BLaER1 treated with 17β-estradiol and CSF1 and Interleukin-3, amounts not matched to agents 10 nM and 100 nM (cell line): ENCODE measurements around the gene SPOP.
"Not testable (repeated sequence)": the region's sequence is repeated elsewhere in the genome, so short reads cannot be mapped to it uniquely, and the experiment has no call there.

Experiments used
- H3K27ac ChIP-seq, 11 experiments: shearing (Covaris generic); formaldehyde crosslinking; 2 replicates each; pipeline ENCODE4 v1.8.1; 2022
- H3K27me3 ChIP-seq, 11 experiments: shearing (Covaris generic); formaldehyde crosslinking; 2 replicates each; pipeline ENCODE4 v1.8.1; 2022
- H3K36me3 ChIP-seq, 11 experiments: shearing (Covaris generic); formaldehyde crosslinking; 2 replicates each; pipeline ENCODE4 v1.8.1; 2022
- H3K4me1 ChIP-seq, 10 experiments: shearing (Covaris generic); formaldehyde crosslinking; 2 replicates each; pipeline ENCODE4 v1.8.1; 2022
- H3K4me2 ChIP-seq, 11 experiments: shearing (Covaris generic); formaldehyde crosslinking; 2 replicates each; pipeline ENCODE4 v1.8.1; 2022
- H3K4me3 ChIP-seq, 10 experiments: shearing (Covaris generic); formaldehyde crosslinking; 2 replicates each; pipeline ENCODE4 v1.8.1; 2022
- H3K9ac ChIP-seq, 11 experiments: shearing (Covaris generic); formaldehyde crosslinking; 2 replicates each; pipeline ENCODE4 v1.8.1; 2022
- H3K9me3 ChIP-seq, 11 experiments: shearing (Covaris generic); formaldehyde crosslinking; replicated peaks in 1 of 11; 2 replicates each; pipeline ENCODE4 v1.8.1; 2022
- H4K20me1 ChIP-seq, 11 experiments: shearing (Covaris generic); formaldehyde crosslinking; 2 replicates each; pipeline ENCODE4 v1.8.1; 2022
- Cebpa-rat ChIP-seq, 11 experiments: shearing (Covaris generic); IDR thresholded peaks; 2 replicates each; pipeline ENCODE4 v1.8.1; 2022

SPOP gene

GRCh38 chr17:49572226-49572625 lies 105.7 kb downstream of the SPOP start:
- peaks cover 48 to 71% (median 61%) of the 10 kb centered on the region in 11 experiments for H3K27me3 ChIP-seq
- H3K4me1 ChIP-seq: peaks cover 8 to 37% (median 29%) of the 10 kb centered on the region in 10 experiments
- H3K4me2 ChIP-seq: no peak overlapping the region
- H3K9me3 ChIP-seq: no peaks in the 10 kb centered on the region
- peaks cover 0 to 18% (median 0%) of the 10 kb centered on the region in 11 experiments; a peak in 9 of 22 replicates for H4K20me1 ChIP-seq
- no peak overlapping the region for H3K27ac ChIP-seq
- TF ChIP-seq Cebpa-rat (IDR thresholded peaks at IDR 0.05): no peak
- no peaks in the 10 kb centered on the region for H3K36me3 ChIP-seq
- H3K9ac ChIP-seq: no peak overlapping the region
- no peak overlapping the region for H3K4me3 ChIP-seq

- H3K9me3 ChIP-seq: no peaks in the 10 kb centered on the region
- H3K36me3 ChIP-seq: no peaks in the 10 kb centered on the region
- H3K4me2 ChIP-seq: no peak overlapping the region
- no peak overlapping the region for H3K4me3 ChIP-seq
- peaks cover 13 to 37% (median 29%) of the 10 kb centered on the region in 10 experiments for H3K4me1 ChIP-seq
- TF ChIP-seq Cebpa-rat (IDR thresholded peaks at IDR 0.05): no peak
- no peak overlapping the region for H3K9ac ChIP-seq
- H3K27ac ChIP-seq: no peak overlapping the region
- peaks cover 0 to 14% (median 0%) of the 10 kb centered on the region in 11 experiments; a peak in 4 of 22 replicates for H4K20me1 ChIP-seq
- peaks cover 43 to 66% (median 56%) of the 10 kb centered on the region in 11 experiments for H3K27me3 ChIP-seq
These were observed 106.1 kb downstream of the SPOP start for GRCh38 chr17:49571764-49572163.

GRCh38 chr17:49571283-49571682 lies 106.6 kb downstream of the SPOP start:
- H3K4me2 ChIP-seq: no peak overlapping the region
- H3K9me3 ChIP-seq: no peaks in the 10 kb centered on the region
- H3K36me3 ChIP-seq: no peaks in the 10 kb centered on the region
- H3K4me1 ChIP-seq: peaks cover 18 to 39% (median 32%) of the 10 kb centered on the region in 10 experiments
- peaks cover 38 to 62% (median 51%) of the 10 kb centered on the region in 11 experiments for H3K27me3 ChIP-seq
- peaks cover 0 to 13% (median 0%) of the 10 kb centered on the region in 11 experiments; a peak in 2 of 22 replicates for H4K20me1 ChIP-seq
- no peak overlapping the region for H3K27ac ChIP-seq
- no peak for TF ChIP-seq Cebpa-rat (IDR thresholded peaks at IDR 0.05)
- no peak overlapping the region for H3K4me3 ChIP-seq
- no peak overlapping the region for H3K9ac ChIP-seq

GRCh38 chr17:49570540-49571242 lies 107.2 kb downstream of the SPOP start:
- Histone ChIP-seq H3K36me3 (no peaks in the 10 kb centered on the region), H3K9me3 (no peaks in the 10 kb centered on the region), H3K27me3 (peaks cover 32 to 56% (median 45%) of the 10 kb centered on the region in 11 experiments), H3K4me1 (peaks cover 24 to 41% (median 33%) of the 10 kb centered on the region in 10 experiments), H3K9ac (peak overlapping the region in 2 of 11 experiments; percentile 74 to 83; a peak in 1 of 22 replicates), H3K4me3 (peak overlapping the region in 2 of 10 experiments; percentile 64 to 71; a peak in 1 of 20 replicates), H3K27ac (no peak overlapping the region), H4K20me1 (peaks cover 0 to 13% (median 0%) of the 10 kb centered on the region in 11 experiments; a peak in 2 of 22 replicates), H3K4me2 (peak overlapping the region in 10 of 11 experiments; percentile 32 to 81 (median 76); a peak in 18 of 22 replicates)
- TF ChIP-seq Cebpa-rat (IDR thresholded peaks at IDR 0.05): no peak

- Histone ChIP-seq H3K4me1 (peaks cover 22 to 48% (median 38%) of the 10 kb centered on the region in 10 experiments), H3K4me3 (peak overlapping the region in 3 of 10 experiments; percentile 46 to 49 (median 46); a peak in 3 of 20 replicates), H3K4me2 (peak overlapping the region in 5 of 11 experiments; percentile 53 to 80 (median 72); a peak in 6 of 22 replicates), H3K27me3 (peaks cover 16 to 36% (median 26%) of the 10 kb centered on the region in 11 experiments; a peak in 18 of 22 replicates)
- not testable (repeated sequence) for H3K27ac ChIP-seq, H3K9ac ChIP-seq, H3K9me3 ChIP-seq, H4K20me1 ChIP-seq, H3K36me3 ChIP-seq
These were observed 109.2 kb downstream of the SPOP start for GRCh38 chr17:49568695-49569047.

- Histone ChIP-seq H3K4me3 (peak overlapping the region; percentile 23 to 65 (median 48); a peak in 15 of 20 replicates), H4K20me1 (peaks cover 0 to 4% (median 0%) of the 10 kb centered on the region in 11 experiments; a peak in 2 of 22 replicates), H3K9me3 (0 out of 22 replicates have a peak, but pooled peaks cover 0 to 1% (median 0%) of the 10 kb centered on the region in 11 experiments), H3K4me1 (peaks cover 22 to 48% (median 38%) of the 10 kb centered on the region in 10 experiments), H3K9ac (peak overlapping the region in 7 of 11 experiments; percentile 0 to 53 (median 39); a peak in 11 of 22 replicates), H3K27ac (no peak overlapping the region), H3K4me2 (peak overlapping the region; percentile 53 to 82 (median 76)), H3K27me3 (peaks cover 16 to 30% (median 25%) of the 10 kb centered on the region in 11 experiments; a peak in 17 of 22 replicates), H3K36me3 (no peaks in the 10 kb centered on the region)
- TF ChIP-seq Cebpa-rat (IDR thresholded peaks at IDR 0.05): no peak
These were observed 109.8 kb downstream of the SPOP start for GRCh38 chr17:49567871-49568694.

GRCh38 chr17:49567104-49567521 lies 110.8 kb downstream of the SPOP start:
- H3K27ac ChIP-seq: no peak overlapping the region
- peaks cover 0 to 4% (median 0%) of the 10 kb centered on the region in 11 experiments; a peak in 2 of 22 replicates for H4K20me1 ChIP-seq
- H3K36me3 ChIP-seq: no peaks in the 10 kb centered on the region
- H3K4me1 ChIP-seq: peaks cover 22 to 48% (median 38%) of the 10 kb centered on the region in 10 experiments
- H3K9ac ChIP-seq: peak overlapping the region in 1 of 11 experiments; percentile 39; a peak in 1 of 22 replicates
- peaks cover 10 to 20% (median 18%) of the 10 kb centered on the region in 11 experiments; a peak in 14 of 22 replicates for H3K27me3 ChIP-seq
- peaks cover 0 to 8% (median 3%) of the 10 kb centered on the region in 11 experiments; a peak in 17 of 22 replicates for H3K9me3 ChIP-seq
- no peak overlapping the region for H3K4me3 ChIP-seq
- peak overlapping the region; percentile 62 to 82 (median 76); a peak in 21 of 22 replicates for H3K4me2 ChIP-seq
- no peak for TF ChIP-seq Cebpa-rat (IDR thresholded peaks at IDR 0.05)

- Histone ChIP-seq H3K4me2 (peak overlapping the region; percentile 58 to 82 (median 76); a peak in 21 of 22 replicates), H3K4me3 (no peak overlapping the region), H3K4me1 (peaks cover 22 to 48% (median 38%) of the 10 kb centered on the region in 10 experiments), H3K9ac (no peak overlapping the region), H3K9me3 (peaks cover 0 to 13% (median 8%) of the 10 kb centered on the region in 11 experiments; a peak in 20 of 22 replicates), H3K27me3 (peaks cover 10 to 16% (median 14%) of the 10 kb centered on the region in 11 experiments; a peak in 14 of 22 replicates), H3K36me3 (no peaks in the 10 kb centered on the region), H3K27ac (no peak overlapping the region), H4K20me1 (peaks cover 0 to 4% (median 0%) of the 10 kb centered on the region in 11 experiments; a peak in 2 of 22 replicates)
- peak in 9 of 11 experiments; percentile 63 to 96 (median 83); a peak in 16 of 22 replicates for TF ChIP-seq Cebpa-rat (IDR thresholded peaks at IDR 0.05)
These were observed 111.2 kb downstream of the SPOP start for GRCh38 chr17:49566668-49567071.
